HPDE6-E6E7 (cell line): Measurements from ENCODE around the gene INPP4B.

Experiments used
- DNase-seq: peaks from one replicate; pipeline ENCODE4 v3.0.0; 2011; ENCODE audit warnings: missing footprints; ENCODE audit errors: extremely low spot score

INPP4B gene

GRCh38 chr4:142377342-142378091, 468.6 kb downstream of the INPP4B start:
- no peak for DNase-seq

GRCh38 chr4:142376204-142376603, 469.9 kb downstream of the INPP4B start:
- DNase-seq = no peak

GRCh38 chr4:142373610-142374009, 472.5 kb downstream of the INPP4B start:
- no peak for DNase-seq

GRCh38 chr4:142372530-142373260, 473.4 kb downstream of the INPP4B start:
- no peak for DNase-seq

GRCh38 chr4:142369141-142369540, 477.0 kb downstream of the INPP4B start:
- DNase-seq = no peak

GRCh38 chr4:142367418-142368180, 478.5 kb downstream of the INPP4B start:
- DNase-seq = no peak

GRCh38 chr4:142366769-142367181, 479.3 kb downstream of the INPP4B start:
- no peak for DNase-seq

- no peak for DNase-seq
Observed at GRCh38 chr4:142365391-142365790, 480.7 kb downstream of the INPP4B start.

GRCh38 chr4:142363686-142364085, 482.4 kb downstream of the INPP4B start:
- no peak for DNase-seq

GRCh38 chr4:142361981-142362380, 484.1 kb downstream of the INPP4B start:
- no peak for DNase-seq

- DNase-seq = no peak
Observed at GRCh38 chr4:142360657-142361056, 485.4 kb downstream of the INPP4B start.

GRCh38 chr4:142358656-142359055, 487.4 kb downstream of the INPP4B start:
- DNase-seq = no peak

GRCh38 chr4:142356801-142357200, 489.3 kb downstream of the INPP4B start:
- DNase-seq = no peak

- DNase-seq = no peak
Observed at GRCh38 chr4:142356118-142356759, 489.9 kb downstream of the INPP4B start.

GRCh38 chr4:142355421-142355930, 490.6 kb downstream of the INPP4B start:
- no peak for DNase-seq

GRCh38 chr4:142354794-142355420, 491.2 kb downstream of the INPP4B start:
- DNase-seq = no peak

- DNase-seq = no peak
Observed at GRCh38 chr4:142354041-142354440, 492.1 kb downstream of the INPP4B start.

GRCh38 chr4:142353149-142353738, 492.9 kb downstream of the INPP4B start:
- DNase-seq = no peak

- no peak for DNase-seq
Observed at GRCh38 chr4:142352712-142353111, 493.4 kb downstream of the INPP4B start.

GRCh38 chr4:142351958-142352357, 494.1 kb downstream of the INPP4B start:
- no peak for DNase-seq

- DNase-seq = no peak
Observed at GRCh38 chr4:142350871-142351270, 495.2 kb downstream of the INPP4B start.
